HepG2 (cell line): ENCODE data around the gene MORC3. TPM values are rescaled to one million over a fixed set of nuclear protein-coding genes. Genes with fewer than 3 reads are reported as not detected.
A peak's percentile ranks its signal among the peaks of the same experiment; 100 is the strongest.

Source experiments
- ARHGAP35 ChIP-seq: sonication (generic); formaldehyde crosslinking; IDR thresholded peaks from 2 replicates; pipeline ENCODE4 v1.9.0; 2022; ENCODE audit warnings: mild to moderate bottlenecking, inconsistent platforms, moderate library complexity, missing genetic modification reagents, borderline replicate concordance
- HOXA3 ChIP-seq: sonication (generic); formaldehyde crosslinking; IDR thresholded peaks from 2 replicates; pipeline ENCODE4 v1.5.0; 2020; ENCODE audit warnings: missing genetic modification reagents
- KIAA2018 ChIP-seq: sonication (generic); formaldehyde crosslinking; IDR thresholded peaks from 2 replicates; pipeline ENCODE4 v1.5.0; 2020; ENCODE audit warnings: mild to moderate bottlenecking, missing genetic modification reagents, borderline replicate concordance
- MATR3 ChIP-seq: sonication (generic); formaldehyde crosslinking; IDR thresholded peaks from 2 replicates; pipeline ENCODE4 v1.4.0; 2020; ENCODE audit warnings: missing genetic modification reagents
- MIER2 ChIP-seq: IDR thresholded peaks from 2 replicates; pipeline ENCODE4 v1.6.1; 2016; ENCODE audit warnings: missing biosample characterization, missing genetic modification reagents
- MYC ChIP-seq: sonication (generic); formaldehyde crosslinking; IDR thresholded peaks from 2 replicates; pipeline ENCODE4 v1.9.0; 2021; ENCODE audit warnings: missing genetic modification reagents, borderline replicate concordance
- NCOA1 ChIP-seq: sonication (generic); formaldehyde crosslinking; IDR thresholded peaks from 2 replicates; pipeline ENCODE4 v1.9.0; 2021; ENCODE audit warnings: missing genetic modification reagents
- NFKBIZ ChIP-seq: IDR thresholded peaks from 2 replicates; pipeline ENCODE4 v1.6.1; 2018; ENCODE audit warnings: missing genetic modification reagents, missing compliant biosample characterization
- POLR2G ChIP-seq: fragments of 200-400 bp; formaldehyde crosslinking; IDR thresholded peaks from 2 replicates; pipeline ENCODE4 v1.6.1; 2018; ENCODE audit warnings: mild to moderate bottlenecking, low read depth, low read length, moderate library complexity
- SIN3A ChIP-seq: IDR thresholded peaks from 2 replicates; pipeline ENCODE4 v1.6.1; 2011; ENCODE audit warnings: low read depth, mild to moderate bottlenecking, control low read depth, low read length, borderline replicate concordance
- SIX1 ChIP-seq: sonication (generic); formaldehyde crosslinking; IDR thresholded peaks from 2 replicates; pipeline ENCODE4 v1.4.0; 2020; ENCODE audit warnings: missing genetic modification reagents, borderline replicate concordance
- SPEN ChIP-seq: sonication (generic); formaldehyde crosslinking; IDR thresholded peaks from 2 replicates; pipeline ENCODE4 v1.5.1; 2020; ENCODE audit warnings: low read depth, mild to moderate bottlenecking, missing genetic modification reagents
- SRY ChIP-seq: sonication (generic); formaldehyde crosslinking; IDR thresholded peaks from 2 replicates; pipeline ENCODE4 v1.8.0; 2022; ENCODE audit warnings: mild to moderate bottlenecking, missing genetic modification reagents
- YEATS4 ChIP-seq: sonication (generic); formaldehyde crosslinking; IDR thresholded peaks from 2 replicates; pipeline ENCODE4 v1.4.0; 2020; ENCODE audit warnings: missing genetic modification reagents, borderline replicate concordance
- ZNF17 ChIP-seq: sonication (generic); formaldehyde crosslinking; IDR thresholded peaks from 2 replicates; pipeline ENCODE4 v1.5.0; 2020; ENCODE audit warnings: mild to moderate bottlenecking, missing genetic modification reagents
- ZNF260 ChIP-seq: sonication (generic); formaldehyde crosslinking; IDR thresholded peaks from 2 replicates; pipeline ENCODE4 v1.4.0; 2020; ENCODE audit warnings: missing genetic modification reagents, low read depth, mild to moderate bottlenecking, borderline replicate concordance
- polyA plus RNA-seq, 8 experiments: library from polyadenylated mRNA; depleted of rRNA in 3 of 8; stranded (reverse) in 7 of 8; unstranded in 1 of 8; fragments of >200 nt; fragmentation: Illumina TruSeq in 4 of 8; extraction: Trizol in 4 of 8; gene quantifications; 2 replicates each; pipeline versions ENCODE4 v1.2.1 to v1.2.3, GENCODE V29; 2011 to 2016; ENCODE audit warnings: low read depth in 4 of 8, missing spikeins in 1 of 8, mixed read lengths in 1 of 8; ENCODE audit not compliant: insufficient read depth in 1 of 8
- total RNA-seq, 5 experiments: library from RNA; depleted of rRNA; stranded (reverse); fragments of >200 nt; fragmentation: Illumina TruSeq; extraction: Trizol; gene quantifications; 2 replicates each; pipeline ENCODE4 v1.2.3, GENCODE V29; 2016; ENCODE audit warnings: low read depth in 1 of 5
- TF ChIP-seq, protein P1 (sequence below), 2 experiments: fragments of 450-650 bp in 1 of 2; sonication (generic) in 1 of 2; formaldehyde crosslinking; IDR thresholded peaks; 2 replicates each; pipeline versions ENCODE4 v1.5.0 to v1.8.0; 2020 to 2022; ENCODE audit warnings: mild to moderate bottlenecking in 1 of 2, missing genetic modification reagents in 1 of 2
- TF ChIP-seq, protein P2 (sequence below): IDR thresholded peaks from 2 replicates; pipeline ENCODE4 v1.6.1; 2016; ENCODE audit warnings: missing compliant biosample characterization, missing genetic modification reagents, borderline replicate concordance
- TF ChIP-seq, protein P3 (sequence below): sonication (generic); formaldehyde crosslinking; IDR thresholded peaks from 2 replicates; pipeline ENCODE4 v1.8.1; 2023; ENCODE audit warnings: mild to moderate bottlenecking, missing genetic modification reagents, borderline replicate concordance

MORC3 gene
- total and polyA plus RNA-seq, 2 of the 13 experiments (the other 11 are each of a cell fraction or from before 2014, with no cell fraction given): 12.9 to 19.5 TPM

- TF ChIP-seq SIX1: no peak
- no peak for TF ChIP-seq NFKBIZ
- TF ChIP-seq MYC (CRISPR knock-in tag): peak; percentile 44; the same call in 1 of the 2 replicates
- peak; percentile 45; the same call in 1 of the 2 replicates for TF ChIP-seq SRY (CRISPR knock-in tag)
- TF ChIP-seq SPEN (CRISPR knock-in tag): 0 out of 2 replicates have a peak, but pooled peaks have one; percentile 30
- no peak for TF ChIP-seq KIAA2018 (CRISPR knock-in tag)
- peak; percentile 64; the same call in 1 of the 2 replicates for TF ChIP-seq SIN3A
- TF ChIP-seq MIER2 (CRISPR knock-in tag): no peak
- TF ChIP-seq YEATS4 (CRISPR knock-in tag): peak; percentile 54; the same call in 1 of the 2 replicates
- TF ChIP-seq ARHGAP35 (CRISPR knock-in tag): no peak
- TF ChIP-seq HOXA3 (CRISPR knock-in tag): peak; percentile 19; the same call in 1 of the 2 replicates
- TF ChIP-seq, protein P1, sequence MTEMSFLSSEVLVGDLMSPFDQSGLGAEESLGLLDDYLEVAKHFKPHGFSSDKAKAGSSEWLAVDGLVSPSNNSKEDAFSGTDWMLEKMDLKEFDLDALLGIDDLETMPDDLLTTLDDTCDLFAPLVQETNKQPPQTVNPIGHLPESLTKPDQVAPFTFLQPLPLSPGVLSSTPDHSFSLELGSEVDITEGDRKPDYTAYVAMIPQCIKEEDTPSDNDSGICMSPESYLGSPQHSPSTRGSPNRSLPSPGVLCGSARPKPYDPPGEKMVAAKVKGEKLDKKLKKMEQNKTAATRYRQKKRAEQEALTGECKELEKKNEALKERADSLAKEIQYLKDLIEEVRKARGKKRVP (CRISPR knock-in tag; IDR thresholded peaks at IDR 0.05): no peak
- TF ChIP-seq ZNF260: no peak
- TF ChIP-seq MATR3 (CRISPR knock-in tag): no peak
- no peak for TF ChIP-seq ZNF17
- TF ChIP-seq, protein P2, sequence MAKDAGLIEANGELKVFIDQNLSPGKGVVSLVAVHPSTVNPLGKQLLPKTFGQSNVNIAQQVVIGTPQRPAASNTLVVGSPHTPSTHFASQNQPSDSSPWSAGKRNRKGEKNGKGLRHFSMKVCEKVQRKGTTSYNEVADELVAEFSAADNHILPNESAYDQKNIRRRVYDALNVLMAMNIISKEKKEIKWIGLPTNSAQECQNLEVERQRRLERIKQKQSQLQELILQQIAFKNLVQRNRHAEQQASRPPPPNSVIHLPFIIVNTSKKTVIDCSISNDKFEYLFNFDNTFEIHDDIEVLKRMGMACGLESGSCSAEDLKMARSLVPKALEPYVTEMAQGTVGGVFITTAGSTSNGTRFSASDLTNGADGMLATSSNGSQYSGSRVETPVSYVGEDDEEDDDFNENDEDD (CRISPR knock-in tag): peak; percentile 93; the same call in 1 of the 2 replicates
- TF ChIP-seq POLR2G: peak; percentile 52
- TF ChIP-seq, protein P3, sequence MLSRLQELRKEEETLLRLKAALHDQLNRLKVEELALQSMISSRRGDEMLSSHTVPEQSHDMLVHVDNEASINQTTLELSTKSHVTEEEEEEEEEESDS: no peak
- no peak for TF ChIP-seq NCOA1 (CRISPR knock-in tag)
These were observed 65.4 kb downstream of the MORC3 start, which contains the start of gene CHAF1B (continued) for GRCh38 chr21:36385233-36386030.
